ENCODE results near the gene KANSL3. TPM values are rescaled to one million over a fixed set of nuclear protein-coding genes. Genes with fewer than 3 reads are reported as not detected.

Gene KANSL3
- polyA plus RNA-seq, 1 donor (not counting 4 experiments of a cell fraction or from before 2014, with no cell fraction given) = 11.4 TPM

DNA sequence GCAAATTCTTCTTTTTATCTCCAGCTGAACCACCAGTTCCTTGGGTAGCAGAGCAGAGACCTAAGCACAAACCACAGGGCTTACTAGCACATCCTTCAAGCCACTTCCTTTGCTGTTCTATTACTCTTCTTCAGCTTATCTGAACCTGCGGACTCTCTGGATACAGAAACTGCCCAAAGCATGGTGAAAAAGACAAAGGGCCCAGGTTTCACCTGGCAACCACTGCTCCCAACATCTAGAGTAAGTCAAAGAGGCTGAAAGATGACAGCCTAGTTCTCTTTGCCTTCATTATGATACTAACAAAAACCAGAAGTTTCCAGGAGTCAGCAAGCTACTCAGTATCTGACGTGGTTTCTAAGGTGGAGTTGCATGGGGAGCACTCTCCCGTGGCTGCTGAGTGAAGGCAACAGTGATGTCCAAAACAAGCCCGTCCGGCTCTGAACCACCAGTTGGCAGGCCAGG lies 43.4 kb downstream of the KANSL3 start:
- Histone ChIP-seq H3K4me2 (ENCODE audit: control insufficient read depth, extremely low read depth, insufficient read depth, low read depth, low read length) (no peak overlapping the region), H3K36me3 (ENCODE audit: control insufficient read depth in 2 of 2, extremely low read depth in 1 of 2, insufficient read depth in 2 of 2, low read length in 2 of 2) (peaks cover 20 to 27% of the 10 kb centered on the region in 2 experiments)
- dilution Hi-C loops (cut with MboI; ENCODE audit: extremely low pct_ligation_motif_present, low sequenced_read_pairs) = no loop called here

DNA sequence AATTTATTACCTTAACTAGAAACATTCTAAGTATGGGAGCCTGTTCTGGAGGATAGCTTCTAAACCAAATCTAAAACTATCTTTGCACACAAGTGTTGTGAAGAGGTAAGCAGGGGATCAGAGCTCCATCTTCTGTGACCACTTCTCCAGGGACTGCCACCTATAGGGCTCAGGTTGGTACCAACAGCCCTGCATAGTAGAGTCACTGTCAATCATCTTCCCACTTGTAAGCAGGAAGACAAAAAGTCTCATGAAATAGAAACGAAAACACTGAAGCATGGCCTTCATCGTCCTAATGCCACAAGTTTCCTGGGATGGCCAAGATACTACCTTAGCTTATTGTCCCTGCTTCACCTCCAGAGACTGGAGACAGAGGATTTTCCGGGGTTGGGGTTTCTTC lies 43.8 kb downstream of the KANSL3 start:
- no peak for FAIRE-seq

More for the DNA sequence above, 43.4 kb downstream of the KANSL3 start:
- no peaks in the 10 kb centered on the region for H3K79me2 ChIP-seq (ENCODE audit: control insufficient read depth, insufficient read depth, low read length)
- H4K20me1 ChIP-seq (ENCODE audit: control insufficient read depth, extremely low read depth, insufficient read depth, low read length) = no peaks in the 10 kb centered on the region
- no peak for TF ChIP-seq EZH2 (IDR thresholded peaks at IDR 0.05; ENCODE audit: low read length)
- TF ChIP-seq, protein P1, sequence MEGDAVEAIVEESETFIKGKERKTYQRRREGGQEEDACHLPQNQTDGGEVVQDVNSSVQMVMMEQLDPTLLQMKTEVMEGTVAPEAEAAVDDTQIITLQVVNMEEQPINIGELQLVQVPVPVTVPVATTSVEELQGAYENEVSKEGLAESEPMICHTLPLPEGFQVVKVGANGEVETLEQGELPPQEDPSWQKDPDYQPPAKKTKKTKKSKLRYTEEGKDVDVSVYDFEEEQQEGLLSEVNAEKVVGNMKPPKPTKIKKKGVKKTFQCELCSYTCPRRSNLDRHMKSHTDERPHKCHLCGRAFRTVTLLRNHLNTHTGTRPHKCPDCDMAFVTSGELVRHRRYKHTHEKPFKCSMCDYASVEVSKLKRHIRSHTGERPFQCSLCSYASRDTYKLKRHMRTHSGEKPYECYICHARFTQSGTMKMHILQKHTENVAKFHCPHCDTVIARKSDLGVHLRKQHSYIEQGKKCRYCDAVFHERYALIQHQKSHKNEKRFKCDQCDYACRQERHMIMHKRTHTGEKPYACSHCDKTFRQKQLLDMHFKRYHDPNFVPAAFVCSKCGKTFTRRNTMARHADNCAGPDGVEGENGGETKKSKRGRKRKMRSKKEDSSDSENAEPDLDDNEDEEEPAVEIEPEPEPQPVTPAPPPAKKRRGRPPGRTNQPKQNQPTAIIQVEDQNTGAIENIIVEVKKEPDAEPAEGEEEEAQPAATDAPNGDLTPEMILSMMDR (optimal IDR thresholded peaks at IDR 0.05 in 1 of 3, IDR thresholded peaks at IDR 0.05 in 1 of 3, conservative IDR thresholded peaks at IDR 0.05 in 1 of 3; ENCODE audit: extremely low read depth in 1 of 3, insufficient read depth in 2 of 3, low read length in 3 of 3) = no peak
- H3K27ac ChIP-seq (ENCODE audit: control insufficient read depth, insufficient read depth, low read length) = no peak overlapping the region
- no peak overlapping the region for H3K9ac ChIP-seq (ENCODE audit: control insufficient read depth, extremely low read depth, insufficient read depth, low read length)
- no peaks in the 10 kb centered on the region for H3K27me3 ChIP-seq (ENCODE audit: control insufficient read depth, extremely low read depth, insufficient read depth, low read length)
- H3K4me3 ChIP-seq (ENCODE audit: control insufficient read depth in 2 of 3, extremely low read depth in 1 of 3, insufficient read depth in 2 of 3, low read depth in 1 of 3, low read length in 3 of 3) = no peak overlapping the region
- H3K4me1 ChIP-seq (ENCODE audit: control insufficient read depth, extremely low read depth, insufficient read depth, low read length) = peaks cover 1% of the 10 kb centered on the region
- DNase-seq (ENCODE audit: low read depth, low spot score) (no peak), FAIRE-seq (no peak)
- no peaks in the 10 kb centered on the region for H3K9me3 ChIP-seq (ENCODE audit: control insufficient read depth, low read depth, low read length)
- no peak overlapping the region for H2AFZ ChIP-seq (ENCODE audit: control insufficient read depth, low read length)
- peaks cover 2% of the 10 kb centered on the region for H3K9me1 ChIP-seq (ENCODE audit: control insufficient read depth, extremely low read depth, insufficient read depth, low read length)

More for the DNA sequence above, 43.8 kb downstream of the KANSL3 start:
- Histone ChIP-seq H3K27ac (ENCODE audit: control insufficient read depth, insufficient read depth, low read length) (no peak overlapping the region), H3K9ac (ENCODE audit: control insufficient read depth, extremely low read depth, insufficient read depth, low read length) (no peak overlapping the region), H3K4me2 (ENCODE audit: control insufficient read depth, extremely low read depth, insufficient read depth, low read depth, low read length) (no peak overlapping the region), H4K20me1 (ENCODE audit: control insufficient read depth, extremely low read depth, insufficient read depth, low read length) (no peaks in the 10 kb centered on the region), H3K27me3 (ENCODE audit: control insufficient read depth, extremely low read depth, insufficient read depth, low read length) (no peaks in the 10 kb centered on the region), H2AFZ (ENCODE audit: control insufficient read depth, low read length) (no peak overlapping the region), H3K36me3 (ENCODE audit: control insufficient read depth in 2 of 2, extremely low read depth in 1 of 2, insufficient read depth in 2 of 2, low read length in 2 of 2) (peaks cover 20 to 27% of the 10 kb centered on the region in 2 experiments), H3K9me3 (ENCODE audit: control insufficient read depth, low read depth, low read length) (no peaks in the 10 kb centered on the region), H3K79me2 (ENCODE audit: control insufficient read depth, insufficient read depth, low read length) (no peaks in the 10 kb centered on the region), H3K4me3 (ENCODE audit: control insufficient read depth in 2 of 3, extremely low read depth in 1 of 3, insufficient read depth in 2 of 3, low read depth in 1 of 3, low read length in 3 of 3) (no peak overlapping the region), H3K4me1 (ENCODE audit: control insufficient read depth, extremely low read depth, insufficient read depth, low read length) (no peaks in the 10 kb centered on the region), H3K9me1 (ENCODE audit: control insufficient read depth, extremely low read depth, insufficient read depth, low read length) (peaks cover 2% of the 10 kb centered on the region)
- dilution Hi-C loops (cut with MboI; ENCODE audit: extremely low pct_ligation_motif_present, low sequenced_read_pairs) = no loop called here
- DNase-seq (ENCODE audit: low read depth, low spot score) = no peak
- TF ChIP-seq, protein P1 (optimal IDR thresholded peaks at IDR 0.05 in 1 of 3, IDR thresholded peaks at IDR 0.05 in 1 of 3, conservative IDR thresholded peaks at IDR 0.05 in 1 of 3; ENCODE audit: extremely low read depth in 1 of 3, insufficient read depth in 2 of 3, low read length in 3 of 3) = no peak
